ENCODE data around the gene THRB. TPM values are rescaled to one million over a fixed set of nuclear protein-coding genes. Genes with fewer than 3 reads are reported as not detected.
A peak's percentile ranks its signal among the peaks of the same experiment; 100 is the strongest.

Gene THRB
- total and polyA plus RNA-seq, 9 of the 15 experiments (the other 6 are each of a cell fraction or from before 2014, with no cell fraction given) = 1.7 to 14.9 (median 6.9) TPM

DNA sequence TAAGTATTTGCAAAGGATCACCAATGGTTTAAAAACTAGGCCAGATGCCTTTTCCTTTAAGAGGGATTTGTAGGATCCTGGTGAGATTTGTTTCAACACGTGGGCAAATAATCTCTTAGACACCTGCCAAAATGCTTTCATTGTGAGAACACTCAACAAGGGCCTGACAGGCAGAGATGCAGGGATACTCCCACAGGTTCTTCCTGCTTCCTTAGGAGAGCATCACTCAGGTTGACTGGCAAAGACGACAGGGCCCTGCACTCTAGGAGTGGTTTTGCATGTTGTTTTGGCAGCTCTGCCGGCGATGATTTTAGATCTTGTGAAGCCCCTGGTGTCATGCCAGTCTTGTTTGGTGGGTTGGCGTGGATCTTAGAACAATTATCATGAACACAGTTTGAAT is 365.1 kb downstream of the THRB start (continued):
- TF ChIP-seq, protein P1, sequence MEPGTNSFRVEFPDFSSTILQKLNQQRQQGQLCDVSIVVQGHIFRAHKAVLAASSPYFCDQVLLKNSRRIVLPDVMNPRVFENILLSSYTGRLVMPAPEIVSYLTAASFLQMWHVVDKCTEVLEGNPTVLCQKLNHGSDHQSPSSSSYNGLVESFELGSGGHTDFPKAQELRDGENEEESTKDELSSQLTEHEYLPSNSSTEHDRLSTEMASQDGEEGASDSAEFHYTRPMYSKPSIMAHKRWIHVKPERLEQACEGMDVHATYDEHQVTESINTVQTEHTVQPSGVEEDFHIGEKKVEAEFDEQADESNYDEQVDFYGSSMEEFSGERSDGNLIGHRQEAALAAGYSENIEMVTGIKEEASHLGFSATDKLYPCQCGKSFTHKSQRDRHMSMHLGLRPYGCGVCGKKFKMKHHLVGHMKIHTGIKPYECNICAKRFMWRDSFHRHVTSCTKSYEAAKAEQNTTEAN (CRISPR knock-in tag; IDR thresholded peaks at IDR 0.05) = no peak
- TF ChIP-seq MIER1 (IDR thresholded peaks at IDR 0.05; ENCODE audit: low read depth) (no peak), RFX7 (CRISPR knock-in tag; IDR thresholded peaks at IDR 0.05) (no peak)

DNA sequence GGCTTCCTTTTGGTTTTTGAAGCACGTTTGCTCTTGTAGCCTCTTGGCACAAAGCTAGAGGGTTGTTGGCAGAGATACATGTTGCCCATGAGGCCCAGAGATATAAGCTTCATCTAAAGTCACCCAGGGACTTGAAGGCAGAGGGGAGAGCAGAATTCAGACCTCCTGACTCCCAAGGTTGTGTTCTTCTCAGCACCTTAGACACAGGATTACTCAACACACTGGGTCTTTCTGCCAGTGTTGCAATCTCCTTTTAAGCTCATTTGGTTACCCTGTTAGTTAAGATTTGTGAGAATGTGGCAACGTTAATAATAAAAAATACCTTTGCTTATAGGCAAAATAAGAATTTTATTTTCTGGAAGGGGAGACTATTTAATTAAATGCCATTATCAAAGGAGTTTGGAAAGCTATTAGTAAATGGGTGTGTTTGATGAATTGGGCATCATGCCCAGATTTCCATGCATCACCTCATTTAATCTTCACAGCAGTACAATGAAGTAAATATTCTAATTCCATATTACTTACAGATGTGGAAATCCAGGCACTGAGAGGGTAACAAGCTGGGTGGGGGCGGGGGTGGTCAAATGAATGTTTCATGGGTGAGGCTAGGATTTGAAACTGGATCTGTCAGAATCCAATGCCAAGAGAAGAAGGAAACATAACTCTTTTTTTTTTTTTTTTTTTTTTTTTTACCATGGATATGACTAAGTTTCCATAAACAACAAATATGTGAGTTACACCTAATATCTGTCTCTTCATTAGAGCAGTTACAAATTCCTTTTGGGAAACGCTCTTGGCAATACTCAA is 366.2 kb downstream of the THRB start:
- Histone ChIP-seq H4K20me1 (replicated peaks; ENCODE audit: control insufficient read depth, insufficient read depth, low read length) (no peaks in the 10 kb centered on the region), H3K27me3 (ENCODE audit: control insufficient read depth in 2 of 2, insufficient read depth in 2 of 2, low read length in 2 of 2) (no peaks in the 10 kb centered on the region), H3K36me3 (ENCODE audit: control insufficient read depth, insufficient read depth, low read length) (peaks cover 2% of the 10 kb centered on the region; the same call in 1 of the 3 replicates), H3K9me1 (ENCODE audit: control insufficient read depth, insufficient read depth, low read length) (no peaks in the 10 kb centered on the region), H3K4me3 (no peak overlapping the region), H3K4me2 (ENCODE audit: insufficient read depth, low read length) (no peak overlapping the region), H3K79me2 (ENCODE audit: control insufficient read depth, insufficient read depth, low read length) (no peaks in the 10 kb centered on the region), H3K9ac (ENCODE audit: insufficient read depth in 1 of 2, low read depth in 2 of 2, low read length in 2 of 2) (no peak overlapping the region), H2AFZ (ENCODE audit: low read depth, low read length) (no peak overlapping the region), H3K27ac (ENCODE audit: extremely low read depth, low read depth, low read length) (no peak overlapping the region), H3K4me1 (replicated peaks in 1 of 2; ENCODE audit: control insufficient read depth in 2 of 2, insufficient read depth in 2 of 2, low read length in 2 of 2) (no peaks in the 10 kb centered on the region), H3K9me3 (replicated peaks; ENCODE audit: control insufficient read depth, insufficient read depth, low read depth, low read length) (no peaks in the 10 kb centered on the region)
- CTCF ChIA-PET (ENCODE audit: low intra/inter-chr PET ratio) = no interaction called here
- in situ Hi-C loops (cut with MboI) = no loop called here
- TF ChIP-seq PTRF (tag; IDR thresholded peaks at IDR 0.05) = no peak
- peak; percentile 10; the same call in 1 of the 2 replicates for TF ChIP-seq CEBPB (tag; IDR thresholded peaks at IDR 0.05)
- POLR2A ChIA-PET = interaction anchor here (1.5 kb wide), 1 partner anchor 11 kb away, joined by 3 read pairs; no protein-coding TSS in a partner anchor
- FAIRE-seq = no peak
- intact Hi-C loops (cut with micrococcal nuclease) = no loop called here
- BruUV-seq (replicated peaks) = no TSS peak
- ATAC-seq = no peak
- DNase-seq (ENCODE audit: extremely low read depth in 1 of 4, low spot score in 3 of 4) = no peak
- 21% methylated on average over 4 of the region's 4 CpGs for WGBS (ENCODE audit: insufficient coverage, low coverage, missing lambda C conversion rate)

All from K562 (cell line).